ENCODE results near the gene ERICH2.

Gene ERICH2

GRCh38 chr2:170763232-170763631 is 6.9 kb upstream of the ERICH2 start:
- DNase-seq: no peak

DNA sequence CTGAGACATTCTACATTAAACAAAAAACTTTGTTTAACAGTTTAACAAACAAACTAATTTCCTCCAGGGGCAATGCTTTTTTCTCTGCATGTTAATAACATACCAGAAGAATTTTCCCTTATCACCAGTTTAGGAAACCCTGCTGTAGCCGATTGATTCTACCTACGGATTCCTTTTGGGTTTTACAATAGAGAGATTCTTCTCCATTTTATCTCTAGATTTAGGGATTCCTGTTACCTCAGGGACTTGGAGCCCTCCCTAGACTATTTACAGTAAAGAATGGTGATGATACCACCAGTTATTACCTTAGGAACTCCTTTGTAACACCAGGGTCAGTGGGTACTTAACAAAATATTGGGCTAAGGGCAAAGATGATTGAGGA is 5.3 kb upstream of the ERICH2 start:
- DNase-seq: no peak

DNA sequence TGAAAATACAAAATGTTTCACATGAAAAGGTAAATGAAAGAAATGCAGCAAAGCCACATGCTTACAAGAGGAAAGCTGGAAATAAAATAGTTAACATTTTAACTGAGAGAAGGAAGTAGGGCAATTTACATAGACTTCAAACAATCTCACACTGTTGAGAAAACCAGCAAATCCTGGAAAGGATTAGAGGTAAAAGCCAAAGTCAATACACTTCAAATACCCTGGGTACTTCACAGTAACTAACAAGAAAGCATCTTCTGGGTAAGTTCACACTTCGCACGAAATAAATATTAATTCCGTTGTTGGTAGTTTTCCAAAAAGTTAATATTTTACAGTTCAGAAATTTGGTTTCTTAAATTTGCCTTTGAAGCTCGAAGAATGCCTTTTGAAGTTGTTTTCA is 3.5 kb upstream of the ERICH2 start:
- no peak for DNase-seq

- peak; percentile 81 for DNase-seq
Observed at GRCh38 chr2:170770606-170771420, 635 bp downstream of the ERICH2 start.

- no peak for DNase-seq
Observed at GRCh38 chr2:170771421-170771937, 1.3 kb downstream of the ERICH2 start.

DNA sequence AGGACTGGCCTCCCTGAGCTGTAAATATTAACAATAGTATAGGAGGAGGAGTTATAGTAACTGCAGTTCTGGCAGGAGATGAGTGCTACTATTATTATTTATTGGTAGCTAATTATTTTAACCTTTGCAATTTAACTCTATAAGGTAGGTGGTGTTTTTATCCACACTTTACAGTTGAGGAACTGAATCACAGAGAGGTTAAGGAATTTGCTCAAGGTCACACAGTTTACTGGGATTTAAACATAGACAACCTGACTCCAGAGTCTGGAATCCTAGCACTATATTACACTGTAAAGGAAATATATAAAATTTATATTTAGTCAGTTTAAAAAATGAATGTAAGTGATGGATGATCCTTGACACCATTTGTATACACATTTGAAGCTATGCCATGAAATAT is 2.1 kb downstream of the ERICH2 start:
- DNase-seq: no peak

DNA sequence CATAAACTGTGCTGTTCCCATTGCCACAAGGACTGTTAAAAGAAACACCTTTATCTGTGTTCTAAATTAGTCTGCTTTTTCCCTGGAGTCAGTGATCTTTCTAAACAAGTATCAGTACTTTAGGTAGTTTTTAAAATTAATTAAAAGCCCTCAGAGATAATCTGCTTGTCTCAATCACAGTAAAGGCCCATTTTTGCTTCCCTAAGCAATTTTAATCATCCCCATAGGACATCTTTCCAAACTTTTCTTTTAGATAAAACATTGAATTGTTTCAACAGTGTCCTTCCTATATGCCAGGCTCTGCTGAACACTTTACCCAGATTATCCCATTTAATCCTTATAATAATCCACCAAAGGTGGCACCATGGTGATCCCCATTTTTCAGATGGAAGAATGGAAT is 3.9 kb downstream of the ERICH2 start:
- no peak for DNase-seq

- no peak for DNase-seq
Observed at GRCh38 chr2:170778900-170779299, 8.7 kb downstream of the ERICH2 start.

GRCh38 chr2:170779304-170779703 is 9.1 kb downstream of the ERICH2 start:
- no peak for DNase-seq

DNA sequence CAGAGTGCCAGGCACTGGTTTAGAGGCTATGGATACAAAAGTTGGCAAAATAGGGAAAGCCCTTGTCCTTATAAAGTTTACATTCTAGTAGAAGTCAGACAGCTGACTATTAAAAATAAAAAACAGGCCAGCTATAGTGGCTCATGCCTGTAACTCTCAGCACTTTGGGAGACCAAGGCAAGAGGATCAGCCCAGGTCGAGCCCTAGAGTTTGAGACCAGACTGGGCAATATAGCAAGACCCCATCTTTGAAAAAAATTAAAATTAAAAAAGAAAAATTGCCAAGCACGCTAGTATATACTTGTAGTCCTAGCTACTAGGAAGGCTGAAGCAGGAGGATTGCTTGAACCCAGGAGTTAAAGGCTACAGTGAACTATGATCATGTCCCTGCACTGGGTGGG is 12.5 kb downstream of the ERICH2 start:
- no peak for DNase-seq

- no peak for DNase-seq
Observed at GRCh38 chr2:170783549-170783948, 13.4 kb downstream of the ERICH2 start.

DNA sequence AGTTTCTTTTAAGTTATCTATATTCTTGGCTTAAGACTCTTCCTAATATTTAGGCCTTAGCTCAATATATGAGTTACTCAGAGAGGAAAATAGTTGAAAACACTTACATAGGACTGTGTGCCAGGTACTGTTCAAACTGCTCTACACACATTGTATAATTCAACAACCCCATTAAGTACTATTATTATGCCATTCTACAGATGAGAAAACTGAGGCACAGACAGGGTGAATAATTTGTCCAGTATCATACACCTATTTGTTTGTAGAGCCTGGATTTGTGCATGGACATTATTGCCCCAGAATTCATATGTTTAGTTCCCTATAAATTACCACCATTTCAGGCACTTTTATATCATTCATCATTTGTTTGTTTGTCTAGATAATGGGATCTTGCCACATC is 28.8 kb downstream of the ERICH2 start:
- no peak for DNase-seq

DNA sequence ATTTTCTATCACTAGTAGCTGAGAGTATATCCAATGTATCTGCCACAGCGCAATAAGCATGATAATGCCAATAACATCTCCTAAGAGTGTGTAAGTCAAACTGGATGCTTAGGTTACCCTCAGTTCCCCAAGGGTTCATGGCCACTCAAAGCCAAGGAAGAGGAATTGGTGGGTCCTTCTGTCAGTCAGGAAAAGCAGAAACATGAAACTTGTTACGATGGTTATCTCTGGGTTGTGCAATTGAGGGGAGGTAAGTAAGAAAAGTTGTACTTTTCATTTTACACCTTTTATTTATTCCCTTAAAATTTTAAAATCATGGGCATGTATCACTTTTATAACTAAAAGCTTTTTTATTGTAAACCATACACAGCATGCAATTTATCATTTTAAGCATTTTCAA is 36.4 kb downstream of the ERICH2 start:
- DNase-seq: no peak

DNA sequence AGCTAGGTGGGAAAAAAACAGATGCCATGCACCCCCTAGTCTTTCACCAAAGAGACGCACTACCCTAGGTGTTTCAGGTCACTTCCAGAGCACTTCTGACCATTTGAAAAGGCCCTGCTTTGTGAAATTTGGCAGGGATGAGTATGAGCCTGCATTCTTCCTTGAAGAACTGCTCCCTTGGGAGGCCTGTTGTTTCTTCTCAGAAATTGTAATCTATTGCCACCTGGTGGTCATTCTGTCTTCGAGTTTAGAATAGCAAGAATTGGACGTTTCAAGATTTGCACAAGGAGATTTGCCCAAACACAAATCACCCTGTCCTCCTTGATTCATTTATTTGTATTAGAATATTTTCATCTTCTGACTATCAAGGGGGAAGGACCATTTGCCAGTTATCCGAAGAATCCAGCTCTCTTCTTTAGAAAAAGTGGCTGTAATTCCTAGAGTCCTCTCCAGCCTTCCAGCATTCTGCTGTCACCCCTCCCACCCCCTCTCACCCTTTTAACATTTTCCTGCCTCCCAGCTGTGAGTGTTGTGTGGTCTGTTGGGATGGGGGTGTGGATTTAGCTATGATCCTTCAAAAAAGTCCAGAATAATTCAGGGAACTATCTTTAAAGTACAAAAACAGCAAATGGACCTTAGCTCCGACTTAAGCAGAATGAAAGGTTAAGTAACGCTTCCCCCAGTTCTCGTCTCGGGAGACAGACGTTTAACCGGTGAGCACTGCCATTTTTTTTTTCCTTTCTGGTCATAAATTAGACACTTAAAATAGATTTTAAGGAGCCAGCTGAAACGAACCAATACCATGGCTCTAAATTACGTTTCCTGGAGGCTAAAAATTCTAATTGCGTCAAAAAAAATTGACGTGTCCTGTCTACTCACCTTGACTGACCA is 42.8 kb downstream of the ERICH2 start:
- DNase-seq: peak; percentile 82

DNA sequence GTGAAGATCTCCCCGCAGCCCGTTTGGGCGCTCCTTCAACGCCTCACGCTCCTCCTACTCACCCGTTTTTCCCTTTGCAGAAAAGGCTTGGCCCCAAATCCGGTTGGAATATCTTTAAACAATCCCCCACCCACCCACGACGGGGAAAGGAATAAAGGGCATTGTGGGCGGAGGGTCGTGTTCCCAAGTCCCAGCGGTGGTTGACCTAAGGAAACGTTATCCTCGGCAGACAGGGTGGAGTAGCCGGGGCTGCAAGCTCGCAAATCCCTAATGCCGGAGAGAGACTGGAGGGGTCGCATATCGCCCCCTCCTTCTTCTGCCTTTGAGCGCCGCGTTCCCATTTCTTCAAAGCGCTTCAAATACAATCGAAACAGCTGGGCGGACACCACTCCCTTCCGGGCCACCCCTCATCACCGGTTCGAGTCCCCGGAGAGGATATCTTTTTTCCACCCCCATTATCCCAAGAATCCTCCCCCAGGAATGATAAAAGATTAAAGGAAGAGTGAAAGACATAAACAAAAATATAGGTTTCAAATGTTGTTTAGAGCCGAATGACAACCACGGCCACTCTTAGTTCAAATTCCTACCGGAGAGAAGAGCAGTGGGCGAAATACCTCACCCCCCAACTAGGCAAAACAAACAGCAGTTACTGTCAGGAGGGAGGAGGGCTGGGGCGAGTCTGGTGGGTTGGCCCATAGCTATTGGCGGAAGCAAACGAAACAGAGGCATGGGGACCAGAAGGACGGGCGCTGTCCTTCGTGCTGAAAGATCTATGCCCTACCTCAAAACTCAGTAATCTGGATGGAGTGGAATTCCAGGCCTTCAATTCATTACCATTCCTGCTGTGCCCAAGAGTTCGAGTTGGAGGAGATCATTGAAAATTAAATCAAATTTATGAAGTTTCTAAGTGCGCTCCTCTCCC is 43.7 kb downstream of the ERICH2 start:
- peak; percentile 78 for DNase-seq

DNA sequence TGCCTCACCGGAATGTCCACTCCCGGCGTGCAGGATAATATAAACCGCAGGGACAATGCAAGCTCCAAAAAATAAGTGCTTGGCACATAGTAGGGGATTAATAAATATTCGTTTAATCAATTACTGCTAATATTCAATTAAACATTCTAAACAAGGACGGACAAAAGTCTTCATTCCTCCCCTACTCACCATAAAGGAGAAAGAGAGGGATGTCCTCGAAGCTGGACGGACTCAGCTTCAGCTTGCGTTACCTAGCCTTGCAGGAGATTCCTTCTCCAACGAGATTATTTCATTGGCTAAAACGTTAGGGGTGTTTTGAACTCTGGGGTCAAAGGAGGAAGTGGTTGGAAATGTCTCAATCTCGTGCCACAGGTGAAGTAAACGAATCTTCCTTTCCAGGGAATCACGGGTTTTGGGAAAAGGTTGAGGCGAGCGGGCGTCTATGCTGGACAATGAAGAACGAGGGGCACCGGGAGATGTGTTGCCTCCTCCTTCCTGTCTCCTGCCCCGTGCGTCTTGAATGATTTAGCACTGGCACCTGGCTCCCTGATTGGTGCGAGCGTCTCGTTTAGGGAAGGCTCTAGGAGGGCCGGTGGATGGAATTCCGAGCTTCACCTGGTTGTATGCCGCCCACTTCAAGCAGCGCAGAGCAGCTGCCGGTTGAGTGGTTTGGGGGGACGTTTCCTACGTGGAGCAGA is 44.5 kb downstream of the ERICH2 start:
- DNase-seq: peak; percentile 59

DNA sequence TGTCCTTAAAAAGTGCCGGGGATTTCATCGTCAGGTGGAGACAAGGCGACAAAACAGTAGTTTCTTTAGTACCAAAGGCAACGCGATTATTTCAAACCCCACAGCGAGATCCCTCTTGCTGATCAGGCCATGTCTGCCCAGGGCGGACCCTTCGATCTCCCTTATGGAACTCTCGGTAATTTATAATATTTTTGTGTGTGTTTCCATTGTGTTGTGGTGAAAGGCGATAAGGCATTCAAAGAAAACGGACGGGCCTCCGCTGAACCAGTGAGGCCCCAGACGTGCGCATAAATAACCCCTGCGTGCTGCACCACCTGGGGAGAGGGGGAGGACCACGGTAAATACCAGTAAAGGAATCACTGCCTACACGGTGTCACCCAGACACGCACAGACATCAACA is 45.1 kb downstream of the ERICH2 start:
- DNase-seq: no peak

GRCh38 chr2:170815746-170816503 is 45.7 kb downstream of the ERICH2 start:
- DNase-seq: peak; percentile 95

DNA sequence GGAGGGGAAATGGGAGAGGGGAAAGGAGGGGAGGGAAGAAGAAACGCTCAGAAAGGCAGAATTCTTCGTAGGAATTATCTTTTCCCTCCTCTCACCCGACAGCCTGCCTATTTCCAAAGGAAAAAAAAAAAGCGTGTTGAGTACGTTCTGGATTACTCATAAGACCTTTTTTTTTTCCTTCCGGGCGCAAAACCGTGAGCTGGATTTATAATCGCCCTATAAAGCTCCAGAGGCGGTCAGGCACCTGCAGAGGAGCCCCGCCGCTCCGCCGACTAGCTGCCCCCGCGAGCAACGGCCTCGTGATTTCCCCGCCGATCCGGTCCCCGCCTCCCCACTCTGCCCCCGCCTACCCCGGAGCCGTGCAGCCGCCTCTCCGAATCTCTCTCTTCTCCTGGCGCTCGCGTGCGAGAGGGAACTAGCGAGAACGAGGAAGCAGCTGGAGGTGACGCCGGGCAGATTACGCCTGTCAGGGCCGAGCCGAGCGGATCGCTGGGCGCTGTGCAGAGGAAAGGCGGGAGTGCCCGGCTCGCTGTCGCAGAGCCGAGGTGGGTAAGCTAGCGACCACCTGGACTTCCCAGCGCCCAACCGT is 46.4 kb downstream of the ERICH2 start, which contains the start of gene GAD1:
Gene GAD1, plus strand, starts transcription at position 384 of the 589 bp plus-strand sequence. CDS start 1,705 bp downstream, outside the sequence.
- peak; percentile 69 for DNase-seq
